Fibroblast of lung (primary cell): Measurements from ENCODE around the gene CNBD2. TPM values are rescaled to one million over a fixed set of nuclear protein-coding genes. Genes with fewer than 3 reads are reported as not detected.
"Not testable (repeated sequence)": the region's sequence is repeated elsewhere in the genome, so short reads cannot be mapped to it uniquely, and the experiment has no call there.

Experiments
- DNase-seq, 2 donors: peaks; one replicate each; pipeline versions ENCODE4 v3.0.0 to v3.0.0-alpha.2; 2010; ENCODE audit warnings: low read depth in 2 of 2
- H2AFZ ChIP-seq: 2 replicates; pipeline ENCODE4 v1.5.1; 2012; ENCODE audit warnings: low read length, control low read depth, inconsistent platforms
- H3K27ac ChIP-seq: 2 replicates; pipeline ENCODE4 v1.5.1; 2011; ENCODE audit warnings: low read length, control low read depth; ENCODE audit not compliant: insufficient read depth
- H3K27me3 ChIP-seq: 2 replicates; pipeline ENCODE4 v1.5.1; 2011; ENCODE audit warnings: mild to moderate bottlenecking, low read length; ENCODE audit not compliant: control insufficient read depth, insufficient read depth
- H3K36me3 ChIP-seq: 2 replicates; pipeline ENCODE4 v1.5.1; 2011; ENCODE audit warnings: low read length; ENCODE audit not compliant: control insufficient read depth, insufficient read depth
- H3K4me1 ChIP-seq: 2 replicates; pipeline ENCODE4 v1.5.1; 2011; ENCODE audit warnings: low read length; ENCODE audit not compliant: control insufficient read depth, insufficient read depth; ENCODE audit errors: extremely low read depth
- H3K4me2 ChIP-seq: 2 replicates; pipeline ENCODE4 v1.5.1; 2011; ENCODE audit warnings: low read length, control low read depth; ENCODE audit not compliant: insufficient read depth; ENCODE audit errors: extremely low read depth
- H3K4me3 ChIP-seq, 4 experiments: fragments of 200-600 bp in 1 of 4; sonication (generic) in 1 of 4; replicated peaks in 1 of 4; 2 replicates each; pipeline ENCODE4 v1.5.1; 2011 to 2016; ENCODE audit warnings: low read length in 4 of 4, low read depth in 3 of 4, mild to moderate bottlenecking in 3 of 4, control low read depth in 2 of 4, inconsistent platforms in 1 of 4, mixed read lengths in 1 of 4; ENCODE audit not compliant: insufficient read depth in 1 of 4; ENCODE audit errors: control extremely low read depth in 1 of 4
- H3K79me2 ChIP-seq: 2 replicates; pipeline ENCODE4 v1.5.1; 2012; ENCODE audit warnings: mild to moderate bottlenecking, low read length, inconsistent platforms; ENCODE audit not compliant: control insufficient read depth, insufficient read depth
- H3K9ac ChIP-seq: 2 replicates; pipeline ENCODE4 v1.5.1; 2011; ENCODE audit warnings: mild to moderate bottlenecking, low read length, control low read depth; ENCODE audit not compliant: insufficient read depth
- H3K9me3 ChIP-seq: 2 replicates; pipeline ENCODE4 v1.5.1; 2012; ENCODE audit warnings: low read depth, low read length; ENCODE audit not compliant: control insufficient read depth, insufficient read depth
- H4K20me1 ChIP-seq: 2 replicates; pipeline ENCODE4 v1.5.1; 2011; ENCODE audit warnings: low read length; ENCODE audit not compliant: control insufficient read depth, insufficient read depth; ENCODE audit errors: extremely low read depth
- CTCF ChIP-seq, 2 donors: IDR thresholded peaks in 1 of 2; conservative IDR thresholded peaks in 1 of 2; 1 replicate in 1 of 2; 2 replicates in 1 of 2; pipeline ENCODE4 v1.5.1; 2011 to 2012; ENCODE audit warnings: low read length in 2 of 2, control low read depth in 1 of 2, inconsistent platforms in 1 of 2, low read depth in 1 of 2, mild to moderate bottlenecking in 1 of 2
- EZH2 ChIP-seq: IDR thresholded peaks from 2 replicates; pipeline ENCODE4 v1.5.1; 2012; ENCODE audit warnings: low read length, control low read depth, mild to moderate bottlenecking; ENCODE audit errors: missing control alignments
- polyA plus RNA-seq, 2 donors: library from polyadenylated mRNA; depleted of rRNA in 1 of 2; stranded (reverse) in 1 of 2; unstranded in 1 of 2; fragments of >200 nt; gene quantifications; 2 replicates each; pipeline ENCODE4 v1.2.1, GENCODE V29; 2011 to 2012; ENCODE audit warnings: missing spikeins in 1 of 2
- total RNA-seq: library from RNA; depleted of rRNA; stranded (reverse); fragments of >200 nt; gene quantifications from 2 replicates; pipeline ENCODE4 v1.2.1, GENCODE V29; 2014

Gene CNBD2
- total and polyA plus RNA-seq, 2 donors (not counting 1 experiment from before 2014, with no cell fraction given), result 1.1 to 2.6 TPM

GRCh38 chr20:36079486-36079885 is 111.1 kb downstream of the CNBD2 start:
- Histone ChIP-seq H3K9ac (no peak overlapping the region), H4K20me1 (no peaks in the 10 kb centered on the region), H3K27me3 (no peaks in the 10 kb centered on the region), H3K9me3 (no peaks in the 10 kb centered on the region), H2AFZ (no peak overlapping the region), H3K4me1 (no peaks in the 10 kb centered on the region), H3K4me3 (no peak overlapping the region), H3K27ac (no peak overlapping the region), H3K4me2 (no peak overlapping the region), H3K36me3 (no peaks in the 10 kb centered on the region), H3K79me2 (no peaks in the 10 kb centered on the region)
- DNase-seq, result no peak
- TF ChIP-seq CTCF (conservative IDR thresholded peaks at IDR 0.05 in 1 of 2, IDR thresholded peaks at IDR 0.05 in 1 of 2; ENCODE audit: low read depth in 1 of 2, low read length in 2 of 2) (no peak), EZH2 (no peak)

DNA sequence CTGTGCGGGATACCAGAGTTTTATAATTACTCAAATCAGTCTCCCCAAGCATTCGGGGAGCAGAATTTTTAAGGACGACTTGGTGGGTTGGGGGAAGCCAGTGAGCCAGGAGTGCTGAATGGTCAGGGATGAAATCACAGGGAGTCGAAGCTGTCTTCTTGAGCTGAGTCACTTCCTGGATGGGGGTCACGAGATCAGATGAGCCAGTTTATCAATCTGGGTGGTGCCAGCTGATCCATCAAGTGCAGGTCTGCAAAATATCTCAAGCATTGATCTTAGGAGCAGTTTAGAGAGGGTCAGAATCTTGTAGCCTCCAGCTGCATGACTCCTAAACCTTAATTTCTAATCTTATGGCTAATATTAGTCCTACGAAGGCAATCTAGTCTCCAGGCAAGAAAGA is 111.6 kb downstream of the CNBD2 start:
- DNase-seq, result not testable (repeated sequence)

More for the DNA sequence above, 111.6 kb downstream of the CNBD2 start:
- not testable (repeated sequence) for H3K4me3 ChIP-seq, H3K36me3 ChIP-seq, H3K79me2 ChIP-seq, H3K9ac ChIP-seq, H4K20me1 ChIP-seq, H2AFZ ChIP-seq, H3K27ac ChIP-seq, H3K4me2 ChIP-seq, H3K9me3 ChIP-seq, H3K4me1 ChIP-seq, H3K27me3 ChIP-seq

Other genes starting within 250 kb of the CNBD2 start
- gene RBM39, start 226.3 kb upstream of the CNBD2 start, total RNA-seq, result 462 and 465 TPM in 2 replicates
- 43.1 and 57.7 TPM in 2 replicates for gene RBM39, start 226.3 kb upstream of the CNBD2 start, polyA plus RNA-seq
- 28.2 and 40.1 TPM in 2 replicates for gene PHF20, start 196.6 kb upstream of the CNBD2 start, total RNA-seq
- 31.4 and 32.5 TPM in 2 replicates for gene PHF20, start 196.6 kb upstream of the CNBD2 start, polyA plus RNA-seq
- gene SCAND1, start 14.1 kb upstream of the CNBD2 start, total RNA-seq, result 44.3 and 59.6 TPM in 2 replicates
- gene SCAND1, start 14.1 kb upstream of the CNBD2 start, polyA plus RNA-seq, result 8.3 and 10.4 TPM in 2 replicates
- gene EPB41L1, start 186.2 kb downstream of the CNBD2 start, total RNA-seq, result 10.3 and 17.0 TPM in 2 replicates
- 13.9 and 16.2 TPM in 2 replicates for gene EPB41L1, start 186.2 kb downstream of the CNBD2 start, polyA plus RNA-seq